SKM-1 treated with dmso at 0.1 percent for 144 hours (cell line): ENCODE measurements around the gene VCL.

Experiments
- DNase-seq: peaks from one replicate; lab custom pipeline; 2025; ENCODE audit not compliant: unreplicated experiment; lab: John Stamatoyannopoulos, UW

Gene VCL

GRCh38 chr10:74071157-74071556 lies 73.2 kb downstream of the VCL start:
- no peak for DNase-seq

- DNase-seq = no peak
These were observed 74.6 kb downstream of the VCL start for GRCh38 chr10:74072503-74072902.

- DNase-seq = no peak
These were observed 78.0 kb downstream of the VCL start for GRCh38 chr10:74075906-74076305.

GRCh38 chr10:74076961-74077360 lies 79.0 kb downstream of the VCL start:
- no peak for DNase-seq

GRCh38 chr10:74077416-74077815 lies 79.5 kb downstream of the VCL start:
- DNase-seq = no peak

- DNase-seq = no peak
These were observed 80.1 kb downstream of the VCL start for GRCh38 chr10:74078037-74078436.

GRCh38 chr10:74079028-74079935 lies 81.4 kb downstream of the VCL start:
- no peak for DNase-seq

- DNase-seq = no peak
These were observed 82.1 kb downstream of the VCL start for GRCh38 chr10:74079936-74080590.

GRCh38 chr10:74081192-74081803 lies 83.4 kb downstream of the VCL start:
- peak; percentile 55 for DNase-seq

GRCh38 chr10:74081941-74082718 lies 84.2 kb downstream of the VCL start:
- DNase-seq = no peak

GRCh38 chr10:74083304-74083703 lies 85.4 kb downstream of the VCL start:
- no peak for DNase-seq

- DNase-seq = no peak
These were observed 87.0 kb downstream of the VCL start for GRCh38 chr10:74084955-74085354.

GRCh38 chr10:74086317-74086716 lies 88.4 kb downstream of the VCL start:
- no peak for DNase-seq

- no peak for DNase-seq
These were observed 90.8 kb downstream of the VCL start for GRCh38 chr10:74088722-74089121.

GRCh38 chr10:74092372-74092771 lies 94.5 kb downstream of the VCL start:
- DNase-seq = no peak

- DNase-seq = no peak
These were observed 95.7 kb downstream of the VCL start for GRCh38 chr10:74093530-74094164.

GRCh38 chr10:74094231-74094630 lies 96.3 kb downstream of the VCL start:
- DNase-seq = no peak

- no peak for DNase-seq
These were observed 98.9 kb downstream of the VCL start for GRCh38 chr10:74096777-74097176.

- no peak for DNase-seq
These were observed 99.9 kb downstream of the VCL start for GRCh38 chr10:74097776-74098175.

- no peak for DNase-seq
These were observed 101.5 kb downstream of the VCL start for GRCh38 chr10:74099420-74099819.

GRCh38 chr10:74099836-74100235 lies 101.9 kb downstream of the VCL start:
- no peak for DNase-seq
